ENCODE results near the gene BBS4.
"Not testable (repeated sequence)": the region's sequence is repeated elsewhere in the genome, so short reads cannot be mapped to it uniquely, and the experiment has no call there.

BBS4 gene, protein sequence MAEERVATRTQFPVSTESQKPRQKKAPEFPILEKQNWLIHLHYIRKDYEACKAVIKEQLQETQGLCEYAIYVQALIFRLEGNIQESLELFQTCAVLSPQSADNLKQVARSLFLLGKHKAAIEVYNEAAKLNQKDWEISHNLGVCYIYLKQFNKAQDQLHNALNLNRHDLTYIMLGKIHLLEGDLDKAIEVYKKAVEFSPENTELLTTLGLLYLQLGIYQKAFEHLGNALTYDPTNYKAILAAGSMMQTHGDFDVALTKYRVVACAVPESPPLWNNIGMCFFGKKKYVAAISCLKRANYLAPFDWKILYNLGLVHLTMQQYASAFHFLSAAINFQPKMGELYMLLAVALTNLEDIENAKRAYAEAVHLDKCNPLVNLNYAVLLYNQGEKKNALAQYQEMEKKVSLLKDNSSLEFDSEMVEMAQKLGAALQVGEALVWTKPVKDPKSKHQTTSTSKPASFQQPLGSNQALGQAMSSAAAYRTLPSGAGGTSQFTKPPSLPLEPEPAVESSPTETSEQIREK

DNA sequence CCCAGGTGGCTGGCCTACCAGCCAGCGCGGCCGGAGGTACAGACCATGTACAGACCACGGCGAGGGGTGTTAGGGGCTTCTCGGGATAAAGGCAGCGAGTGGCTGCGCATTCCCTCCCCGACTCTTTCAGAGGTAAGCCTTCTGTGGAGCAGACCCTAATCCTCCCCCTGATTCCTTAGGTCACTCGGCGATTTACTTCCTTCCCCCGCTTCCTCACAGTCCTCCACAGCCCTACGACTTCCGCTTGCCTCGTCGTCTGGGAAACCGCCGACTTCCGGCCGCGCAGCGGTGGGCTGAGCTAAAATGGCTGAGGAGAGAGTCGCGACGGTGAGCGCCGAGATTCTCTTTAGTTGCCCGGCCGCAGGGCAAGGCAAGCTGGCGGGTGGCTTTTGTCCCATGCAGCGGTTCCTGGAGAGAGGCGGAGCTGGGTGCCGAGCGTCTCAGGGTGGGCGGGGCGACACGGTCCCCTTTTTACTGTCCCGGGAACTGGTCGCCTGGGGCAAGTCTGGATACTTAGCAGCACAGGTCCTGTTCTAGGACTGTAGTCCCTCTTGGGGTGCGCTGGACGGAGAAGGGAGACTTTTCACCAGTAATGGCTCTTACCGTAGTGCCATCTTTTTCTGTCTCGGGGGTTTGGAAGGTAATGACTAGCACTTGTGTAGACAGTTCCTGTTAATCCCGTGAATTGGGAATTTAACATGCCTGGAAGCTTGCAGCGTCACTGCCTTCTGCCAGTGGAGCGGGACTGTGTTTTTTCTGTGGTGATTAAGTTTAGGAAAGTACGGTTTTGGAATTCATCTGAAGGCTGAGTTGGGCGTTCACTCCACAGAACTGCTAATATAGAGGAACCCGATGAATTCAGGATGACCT lies at the start of gene BBS4, which contains the start of gene HIGD2B:
Gene BBS4 (plus strand): TSS at position 283 of the 870 bp plus-strand sequence. CDS start 21 bp downstream, at position 304.
Gene HIGD2B (minus strand): TSS at position 258 of the 870 bp plus-strand sequence. CDS start 9,808 bp downstream, outside the sequence.
- peak; percentile 71 to 98 (median 86) for DNase-seq
- intact Hi-C loops (cut with DNase I): loop anchor here (10.0 kb wide), 1 partner anchor 91 kb away; no protein-coding TSS in a partner anchor

DNA sequence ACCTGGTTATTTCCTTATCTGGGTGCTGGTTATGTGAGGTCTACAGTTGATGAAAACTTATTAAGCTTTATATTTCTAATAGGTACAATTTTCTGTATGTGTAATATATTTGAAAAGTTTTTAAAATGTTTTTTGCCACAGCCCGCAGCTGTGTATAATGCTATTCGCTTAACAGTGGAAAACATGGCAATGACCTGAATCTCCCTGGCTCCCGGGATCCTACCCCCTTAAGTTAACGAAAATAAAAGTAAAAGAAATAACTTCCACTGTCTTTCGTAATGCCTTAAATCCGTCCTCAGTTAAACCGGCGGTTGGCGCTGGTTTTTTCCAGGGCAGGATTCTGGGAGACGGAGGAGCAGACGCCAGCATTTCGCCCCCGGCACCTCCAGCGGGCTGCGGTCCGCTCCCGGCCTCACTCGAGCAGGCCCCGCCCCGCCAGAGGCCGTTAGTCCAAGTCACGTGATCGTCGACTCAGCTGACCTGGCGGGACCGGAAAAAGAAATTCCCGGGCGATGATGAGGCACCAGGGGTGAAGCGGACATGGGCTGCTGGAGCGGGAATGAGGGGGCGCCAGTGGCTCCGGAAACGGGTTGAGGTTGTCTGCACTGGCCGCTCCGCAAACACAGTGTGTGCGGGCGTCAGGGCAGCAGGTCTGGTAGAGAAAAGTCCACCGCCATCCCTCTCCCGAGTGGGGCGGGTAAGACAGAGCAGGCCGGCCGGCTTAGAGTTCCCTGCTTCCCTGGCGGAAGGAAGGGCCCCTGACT lies 49.3 kb upstream of the BBS4 start:
- DNase-seq: peak; percentile 44 to 97 (median 77)
- intact Hi-C loops (cut with DNase I): not testable (repeated sequence)

DNA sequence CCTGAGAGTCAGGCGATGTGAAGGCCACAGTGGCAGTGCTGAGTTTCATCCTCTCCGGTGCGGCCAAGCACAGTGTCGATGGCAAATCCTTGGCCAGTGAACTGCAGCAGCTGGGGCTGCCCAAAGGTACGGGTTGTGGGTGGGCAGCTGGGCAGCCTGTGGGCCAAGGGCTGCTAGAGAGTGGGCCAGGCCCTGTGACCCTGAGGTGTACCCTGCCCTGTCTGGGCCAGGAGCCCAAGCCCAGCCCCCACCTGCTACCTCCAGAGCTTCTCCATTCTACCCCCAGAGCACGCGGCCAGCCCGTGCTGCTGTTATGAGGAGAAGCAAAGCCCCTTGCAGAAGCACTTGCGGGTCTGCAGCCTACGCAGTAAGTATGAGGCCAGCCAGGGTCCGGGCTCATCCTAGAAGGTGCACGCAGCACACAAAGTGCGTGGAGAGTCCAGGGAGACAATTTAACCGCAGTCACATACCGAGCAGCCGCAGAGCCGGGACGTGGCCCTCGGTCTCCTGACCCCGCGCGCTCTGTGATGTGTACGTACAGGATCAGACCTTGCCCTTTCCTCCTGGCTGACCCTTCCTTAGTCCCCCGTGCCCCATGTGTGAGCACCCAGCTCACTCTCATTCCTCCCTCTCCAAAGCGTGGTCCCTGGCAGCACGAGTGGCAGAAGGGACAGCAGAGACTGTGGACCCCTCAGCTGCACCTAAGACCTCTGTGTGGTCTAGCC lies 46.1 kb upstream of the BBS4 start:
- DNase-seq; intact Hi-C loops (cut with DNase I): not testable (repeated sequence)

DNA sequence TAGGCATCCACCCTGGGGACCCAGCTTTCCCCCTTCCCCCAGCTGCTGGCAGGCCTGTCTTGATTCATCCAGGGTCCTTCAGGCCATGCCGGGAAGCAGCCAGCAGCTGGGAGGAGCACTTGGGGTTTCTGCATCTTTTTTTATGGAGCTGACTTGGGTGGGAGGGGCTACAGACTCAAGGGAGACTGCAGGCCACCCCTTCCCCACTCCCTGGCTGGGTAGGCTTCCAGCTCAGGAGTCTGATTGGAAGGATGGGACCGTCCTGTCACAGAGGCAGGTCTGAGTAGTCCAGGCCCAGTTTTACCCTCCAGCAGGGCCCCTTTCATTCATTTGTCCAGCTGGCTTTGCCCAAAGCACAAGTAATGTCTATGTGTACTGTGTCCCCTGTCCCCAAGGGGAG lies 43.7 kb upstream of the BBS4 start:
- DNase-seq; intact Hi-C loops (cut with DNase I): not testable (repeated sequence)

DNA sequence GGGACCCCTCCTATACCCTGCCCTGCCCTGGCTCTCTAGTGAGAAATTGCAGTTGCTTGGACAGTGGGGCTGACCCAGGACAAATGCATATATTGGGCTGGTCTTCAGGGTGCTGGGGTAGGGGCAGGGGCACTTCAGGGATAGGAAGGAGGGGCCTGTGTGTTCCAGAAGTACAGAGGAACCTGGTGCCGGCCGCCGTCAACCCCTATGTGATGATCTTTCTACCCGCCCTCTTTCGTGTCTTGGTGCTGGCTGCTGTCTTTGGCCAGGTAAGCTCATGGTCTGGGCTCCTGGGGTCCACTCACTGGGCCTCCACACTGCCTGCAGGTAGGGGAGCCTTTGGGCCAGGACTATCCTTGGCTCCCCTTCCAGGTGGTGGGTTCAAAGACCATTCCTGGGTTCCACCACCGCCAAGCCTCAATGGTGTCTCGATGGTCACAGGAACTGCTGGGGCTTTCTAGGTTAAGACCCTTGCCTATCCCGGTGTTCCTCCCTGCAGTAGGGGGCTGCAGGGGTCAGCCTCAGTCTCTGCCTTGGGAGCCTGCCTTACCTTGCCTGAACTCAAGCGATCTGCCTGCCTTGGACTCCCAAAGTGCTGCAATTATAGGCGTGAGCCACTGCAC lies 37.3 kb upstream of the BBS4 start:
- peak in 3 of 10 donors; percentile 44 to 73 (median 72) for DNase-seq
- intact Hi-C loops (cut with DNase I): not testable (repeated sequence)

DNA sequence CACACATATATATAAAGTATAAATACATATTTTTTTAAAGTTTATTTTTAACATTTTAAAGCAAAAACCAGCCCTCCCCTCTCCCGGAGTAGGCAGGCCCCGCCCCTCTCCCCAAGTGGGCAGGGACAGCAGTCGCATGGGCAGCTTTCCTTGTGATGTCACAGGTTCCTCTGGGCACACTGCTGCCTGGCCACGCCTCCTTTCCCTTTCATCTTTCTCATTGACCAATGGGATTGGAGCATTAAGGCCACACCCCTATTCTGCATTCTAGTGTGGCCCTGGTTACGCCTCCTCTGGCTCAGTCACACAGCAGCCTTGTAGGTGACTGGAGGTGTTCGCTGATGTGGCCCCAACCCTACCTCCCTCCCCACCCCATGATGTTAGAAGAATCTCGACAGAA lies 31.6 kb upstream of the BBS4 start, which contains the start of gene GOLGA6B:
Gene GOLGA6B (plus strand): TSS at position 301 of the 400 bp plus-strand sequence. CDS start 41 bp downstream, at position 342.
- DNase-seq; intact Hi-C loops (cut with DNase I): not testable (repeated sequence)

DNA sequence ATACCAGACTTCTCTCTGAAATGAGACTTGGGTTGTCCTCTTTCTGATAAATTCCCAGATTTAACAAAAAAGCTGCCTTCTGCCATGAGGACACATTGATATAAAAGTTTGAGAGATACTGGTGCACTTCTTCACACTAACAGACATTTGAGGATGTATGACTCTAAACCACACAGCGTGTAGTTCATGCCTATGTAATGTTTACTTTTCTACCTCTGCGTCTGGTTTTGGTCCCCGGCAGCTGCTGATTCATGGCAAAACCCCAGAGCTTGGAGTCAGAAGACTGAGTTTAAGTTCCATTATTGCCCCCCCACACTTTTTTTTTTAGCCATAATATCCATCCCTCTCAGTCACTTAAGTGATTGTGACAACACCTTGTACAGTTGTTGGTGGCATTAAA lies 30.0 kb upstream of the BBS4 start:
- intact Hi-C loops (cut with DNase I); DNase-seq: not testable (repeated sequence)

DNA sequence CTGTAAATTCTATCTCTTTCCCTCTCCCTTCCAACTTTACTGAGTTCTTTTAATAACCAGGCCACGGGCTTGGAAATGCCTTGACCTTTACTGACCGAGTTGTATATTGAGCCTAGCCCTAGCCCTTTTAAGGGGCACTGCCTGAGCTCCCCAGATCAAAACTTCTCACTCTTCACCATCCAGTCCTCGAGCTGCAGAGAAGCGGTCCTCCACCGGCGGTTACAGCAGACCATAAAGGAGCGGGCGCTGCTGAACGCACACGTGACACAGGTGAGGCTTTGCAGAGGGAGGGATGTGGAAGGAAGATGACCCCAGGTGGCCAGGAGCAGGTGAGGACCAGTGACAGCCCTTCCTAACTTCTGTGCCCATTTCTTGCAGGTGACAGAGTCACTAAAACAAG lies 24.9 kb upstream of the BBS4 start:
- peak in 1 of 10 donors; percentile 23 for DNase-seq

DNA sequence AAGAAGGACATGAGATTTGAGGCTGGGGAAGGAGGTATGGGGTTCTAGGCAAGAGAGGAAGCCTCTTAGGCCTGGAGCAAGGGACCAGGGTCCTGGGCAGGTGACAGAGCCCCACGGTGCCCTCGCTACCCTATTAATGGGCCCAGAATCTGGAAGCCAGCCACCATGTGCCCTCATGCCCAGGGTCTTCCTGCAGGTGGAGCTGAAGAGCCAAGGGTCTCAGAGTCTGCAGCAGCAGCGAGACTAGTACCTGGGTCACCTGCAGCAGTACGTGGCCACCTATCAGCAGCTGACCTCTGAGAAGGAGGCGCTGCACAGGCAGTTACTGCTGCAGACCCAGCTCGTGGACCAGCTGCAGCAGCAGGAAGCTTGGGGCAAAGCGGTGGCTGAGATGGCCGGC lies 22.1 kb upstream of the BBS4 start:
- DNase-seq; intact Hi-C loops (cut with DNase I): not testable (repeated sequence)

More for the DNA sequence above, 24.9 kb upstream of the BBS4 start:
- intact Hi-C loops (cut with DNase I): not testable (repeated sequence)

DNA sequence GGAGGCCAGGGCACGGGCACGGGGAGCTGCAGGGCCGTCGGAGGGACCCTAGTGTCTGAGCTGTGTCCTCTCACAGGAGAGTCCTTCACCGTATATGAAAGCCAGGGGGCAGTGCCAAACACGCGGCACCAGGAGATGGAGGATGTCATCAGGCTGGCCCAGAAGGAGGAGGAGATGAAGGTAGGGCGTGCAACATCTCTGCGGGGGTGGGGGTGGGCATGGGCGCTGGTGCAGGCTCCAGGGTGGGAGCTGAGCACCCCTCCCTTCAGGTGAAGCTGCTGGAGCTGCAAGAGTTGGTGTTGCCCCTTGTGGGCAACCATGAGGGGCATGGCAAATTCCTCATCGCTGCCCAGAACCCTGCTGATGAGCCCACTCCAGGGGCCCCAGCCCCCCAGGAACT lies 20.3 kb upstream of the BBS4 start:
- intact Hi-C loops (cut with DNase I); DNase-seq: not testable (repeated sequence)

DNA sequence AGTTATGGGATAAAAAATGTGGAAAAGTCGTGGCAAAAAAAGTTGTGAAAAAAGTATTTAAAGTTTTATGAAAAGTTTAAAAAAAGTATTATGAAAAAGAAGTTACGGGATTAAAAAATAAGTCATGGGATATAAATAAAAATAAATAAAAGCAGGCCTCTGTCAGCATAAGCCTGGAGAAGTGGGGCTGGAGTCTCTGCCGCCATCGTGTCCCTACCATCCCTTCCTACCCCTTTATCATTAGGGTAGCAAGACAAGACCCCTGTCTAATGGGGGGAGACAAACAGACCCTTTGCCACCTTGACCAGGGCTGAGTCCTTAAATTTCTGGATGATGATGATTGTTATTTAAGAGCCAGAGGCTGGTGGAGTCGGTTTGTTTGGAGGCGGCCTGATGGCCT lies 16.2 kb upstream of the BBS4 start:
- intact Hi-C loops (cut with DNase I): not testable (repeated sequence)

DNA sequence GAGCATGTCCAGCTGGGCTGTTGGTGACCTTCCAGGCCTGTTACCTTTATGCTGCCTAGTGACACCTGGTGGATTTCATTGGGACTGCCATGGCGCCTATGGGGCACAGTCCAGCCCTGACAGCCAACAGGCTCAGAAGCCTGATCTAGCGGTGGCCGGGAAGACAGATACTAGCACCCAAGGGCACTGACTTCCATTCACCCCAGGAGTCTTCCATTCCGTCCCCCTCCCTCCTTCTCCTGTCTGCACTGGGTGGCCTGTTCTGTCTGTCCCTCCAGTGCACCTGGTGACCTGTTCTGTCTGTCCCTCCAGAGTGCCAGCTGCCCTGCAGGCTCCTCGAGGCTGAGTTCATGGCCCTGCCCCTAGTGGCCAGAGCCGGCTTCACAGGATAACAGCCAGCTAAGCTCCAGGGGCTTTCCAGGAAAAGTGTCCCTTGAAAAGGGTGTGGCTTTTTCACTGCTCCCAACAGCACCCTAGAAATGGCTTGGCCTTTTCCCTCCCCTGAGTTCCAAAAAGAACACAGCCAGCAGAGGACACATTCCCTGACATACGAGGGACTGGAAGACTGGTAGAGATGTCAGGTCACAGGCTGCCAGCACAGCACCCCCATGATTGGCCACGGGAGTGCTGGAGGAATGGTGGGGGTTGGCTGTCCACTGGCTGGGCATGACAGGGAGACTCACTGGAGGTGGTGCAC lies 15.2 kb upstream of the BBS4 start:
- DNase-seq: peak in 8 of 10 donors; percentile 24 to 91 (median 62)
- intact Hi-C loops (cut with DNase I): not testable (repeated sequence)

More for the DNA sequence above, 16.2 kb upstream of the BBS4 start:
- peak in 1 of 10 donors; percentile 82 for DNase-seq

DNA sequence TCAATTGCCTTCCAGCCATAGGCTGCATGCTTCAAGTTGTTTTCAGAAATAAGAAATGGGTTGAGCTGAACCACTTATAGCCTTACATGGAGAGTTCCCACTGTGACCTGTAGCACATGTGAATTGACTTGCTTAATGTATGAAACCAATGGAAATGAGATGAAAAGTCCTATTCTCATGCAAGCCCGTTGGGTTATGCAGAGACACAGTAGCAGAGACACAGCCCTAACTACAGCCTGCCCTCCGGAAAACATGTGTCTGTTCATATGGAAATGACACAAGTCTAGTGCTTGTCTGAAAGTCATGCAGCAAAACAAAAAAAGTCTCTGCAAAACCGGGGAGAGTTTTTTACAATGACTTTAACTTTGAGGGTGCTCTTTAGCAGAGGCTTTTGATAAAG lies 14.5 kb upstream of the BBS4 start:
- no peak for DNase-seq
- intact Hi-C loops (cut with DNase I): no loop called here

DNA sequence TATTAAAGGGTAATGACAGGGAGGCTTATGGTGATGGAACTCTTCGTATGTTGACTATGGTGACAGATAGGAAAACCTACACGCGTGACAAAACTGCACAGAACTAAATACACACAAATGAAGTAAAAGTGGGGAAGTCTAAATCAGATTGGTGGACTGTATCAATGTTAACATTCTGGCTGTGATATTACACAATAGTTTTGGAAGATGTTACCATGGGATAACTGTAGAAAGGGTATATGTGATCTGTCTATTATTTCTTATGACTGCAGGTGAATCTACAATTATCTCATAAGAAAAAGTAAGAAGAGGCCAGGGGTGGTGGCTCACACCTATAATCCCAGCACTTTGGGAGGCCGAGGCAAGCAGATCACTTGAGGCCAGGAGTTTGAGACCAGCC lies 9.2 kb upstream of the BBS4 start:
- DNase-seq: no peak
- intact Hi-C loops (cut with DNase I): no loop called here

DNA sequence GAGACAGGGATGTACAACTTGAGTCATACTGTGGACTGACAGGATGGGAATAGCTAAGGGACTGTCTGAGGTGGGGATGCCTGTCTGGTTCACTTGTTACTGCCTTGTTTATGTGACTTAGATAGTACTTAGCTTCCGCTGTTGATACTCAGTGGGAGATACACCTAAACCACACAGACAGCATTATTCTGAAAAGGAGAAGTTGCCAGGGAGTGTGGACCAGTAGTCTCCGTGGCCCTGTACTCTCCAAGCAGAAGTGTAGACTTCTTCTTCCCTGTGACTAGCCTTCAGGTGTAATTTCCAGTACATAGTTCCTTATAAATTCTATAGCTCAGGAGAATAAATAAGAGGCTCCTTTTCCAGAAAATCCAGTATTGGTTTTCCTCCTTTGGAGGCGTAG lies 5.1 kb upstream of the BBS4 start:
- DNase-seq: no peak
- intact Hi-C loops (cut with DNase I): loop anchor here (10.0 kb wide), 1 partner anchor 86 kb away; no protein-coding TSS in a partner anchor

DNA sequence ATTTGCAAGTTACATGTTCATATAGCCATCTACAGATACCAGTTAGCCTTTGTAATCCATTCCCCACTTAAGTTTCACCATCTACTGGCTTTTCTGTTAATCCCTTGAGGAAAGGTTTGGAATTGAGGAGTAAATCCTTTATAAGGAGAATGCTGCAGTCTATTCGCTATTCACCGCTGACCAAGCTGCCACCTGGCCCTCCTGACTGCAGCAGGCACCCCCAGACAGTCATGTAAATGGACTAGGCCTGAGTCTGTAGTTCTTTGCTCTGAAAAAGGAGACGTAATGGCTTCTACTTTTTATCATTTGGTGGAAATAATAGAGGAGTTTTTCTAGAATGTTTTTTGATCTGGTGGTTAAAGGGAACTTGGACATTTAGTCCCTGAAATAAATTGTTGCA lies 3.2 kb upstream of the BBS4 start:
- intact Hi-C loops (cut with DNase I): loop anchor here (10.0 kb wide), 1 partner anchor 88 kb away; no protein-coding TSS in a partner anchor

DNA sequence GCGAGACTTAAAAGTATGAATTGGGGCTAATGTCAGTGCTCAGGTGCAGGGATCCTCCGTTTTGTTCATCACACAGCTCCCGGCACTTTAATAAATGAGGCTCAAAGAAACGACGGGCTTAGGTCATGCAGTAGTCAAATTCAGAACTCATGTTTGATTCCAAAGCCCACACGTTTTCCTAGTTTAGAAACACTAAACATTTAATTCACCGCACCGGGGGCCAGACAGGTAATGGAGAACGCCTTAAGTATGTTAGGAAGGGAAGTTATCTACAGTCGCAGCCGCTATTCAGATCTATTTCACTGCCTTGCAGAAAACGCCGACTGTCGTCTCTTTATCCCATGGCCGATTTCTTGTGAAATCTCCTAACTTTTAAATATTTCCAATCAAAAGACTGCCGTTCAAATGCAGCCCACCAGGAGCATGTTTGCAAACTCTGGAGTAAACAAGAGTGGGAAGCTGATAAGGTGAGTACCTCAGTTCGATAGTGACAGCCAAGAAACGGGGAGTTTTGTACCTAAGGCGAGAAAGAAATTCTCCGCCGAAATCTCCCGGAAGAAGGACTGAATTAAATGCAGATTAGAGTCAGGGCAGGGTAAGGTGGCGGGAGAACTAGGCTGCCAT lies 594 bp upstream of the BBS4 start:
- peak in 1 of 10 donors; percentile 2 for DNase-seq
- intact Hi-C loops (cut with DNase I): loop anchor here (10.0 kb wide), 1 partner anchor 91 kb away; no protein-coding TSS in a partner anchor

More for the DNA sequence above, 3.2 kb upstream of the BBS4 start:
- no peak for DNase-seq

All from posterior cingulate gyrus (tissue), 11 donors.